Left renal pelvis (tissue), 4 donors: ENCODE results near the gene CD300A. TPM values are rescaled to one million over a fixed set of nuclear protein-coding genes. Genes with fewer than 3 reads are reported as not detected.
A peak's percentile ranks its signal among the peaks of the same experiment; 100 is the strongest.

ENCODE experiments used
- DNase-seq, 4 donors: peaks; one replicate each; pipeline ENCODE4 v3.0.0-alpha.2; 2013; ENCODE audit warnings: low read depth in 4 of 4, low spot score in 3 of 4
- polyA plus RNA-seq, 4 donors: library from polyadenylated mRNA; unstranded; fragments of 120-200 nt; gene quantifications; one replicate each; pipeline ENCODE4 v1.2.1, GENCODE V29; 2013; ENCODE audit not compliant: insufficient read length in 4 of 4

Gene CD300A
- polyA plus RNA-seq: 1 to 10 TPM; 1.5 to 3.1 (median 1.7) TPM

- DNase-seq: no peak
These were observed at the start of gene CD300A for GRCh38 chr17:74466111-74466827. Gene CD300A, plus strand, starts transcription at chr17:74466634. Its CDS starts 70 bp downstream, at chr17:74466704.

- DNase-seq: no peak
These were observed 49.0 kb upstream of the CD300A start for GRCh38 chr17:74417178-74418045.

GRCh38 chr17:74419928-74420411, 46.5 kb upstream of the CD300A start:
- no peak for DNase-seq

- DNase-seq: no peak
These were observed 42.3 kb upstream of the CD300A start for GRCh38 chr17:74424117-74424516.

- DNase-seq: no peak
These were observed 41.8 kb upstream of the CD300A start for GRCh38 chr17:74424657-74425056.

- no peak for DNase-seq
These were observed 39.8 kb upstream of the CD300A start for GRCh38 chr17:74426551-74427047.

- DNase-seq: peak in 1 of 4 donors; percentile 75
These were observed 39.2 kb upstream of the CD300A start for GRCh38 chr17:74427048-74427762.

GRCh38 chr17:74427763-74428153, 38.7 kb upstream of the CD300A start:
- DNase-seq: no peak

GRCh38 chr17:74429604-74430384, 36.6 kb upstream of the CD300A start:
- no peak for DNase-seq

GRCh38 chr17:74430385-74430705, 36.1 kb upstream of the CD300A start:
- no peak for DNase-seq

- DNase-seq: peak in 1 of 4 donors; percentile 89
These were observed 35.5 kb upstream of the CD300A start for GRCh38 chr17:74430706-74431567.

GRCh38 chr17:74431568-74432423, 34.6 kb upstream of the CD300A start, which contains the start of gene GPRC5C:
Gene GPRC5C, plus strand, starts transcription at chr17:74432088. Its CDS starts 7,689 bp downstream, at chr17:74439777.
- no peak for DNase-seq

- DNase-seq: no peak
These were observed 34.1 kb upstream of the CD300A start for GRCh38 chr17:74432424-74432690.

GRCh38 chr17:74432766-74433391, 33.6 kb upstream of the CD300A start:
- no peak for DNase-seq

GRCh38 chr17:74433421-74434121, 32.9 kb upstream of the CD300A start:
- no peak for DNase-seq

- no peak for DNase-seq
These were observed 30.6 kb upstream of the CD300A start for GRCh38 chr17:74435775-74436359.

GRCh38 chr17:74437702-74438101, 28.7 kb upstream of the CD300A start:
- DNase-seq: no peak
